Panc1 (cell line): ENCODE measurements around the gene FOXD1. TPM values are rescaled to one million over a fixed set of nuclear protein-coding genes. Genes with fewer than 3 reads are reported as not detected.

ENCODE experiments used
- ATAC-seq: fragments of 200-7000 bp; cut with Tn5 transposase; 2 replicates; pipeline ENCODE4 v1.9.1; 2020; ENCODE audit warnings: mild to moderate bottlenecking, moderate library complexity
- BruUV-seq: library from RNA; stranded (reverse); fragments of 400-500 nt; replicated peaks from 2 replicates; lab custom pipeline; 2021; lab: Mats Ljungman, UMichigan
- CTCF ChIA-PET: fragments of 300-600 bp; sonication (Branson Sonifier 250); formaldehyde crosslinking; loops from one replicate; lab custom pipeline; 2022; ENCODE audit warnings: antibody characterized with exemption; lab: Charles Lee
- POLR2A ChIA-PET: fragments of 300-600 bp; sonication (Branson Sonifier 250); formaldehyde crosslinking; loops from one replicate; lab custom pipeline; 2022; ENCODE audit warnings: antibody characterized with exemption; lab: Charles Lee
- DNase-seq: peaks from one replicate; pipeline ENCODE4 v3.0.0-alpha.2; 2010; ENCODE audit warnings: low read depth, low spot score
- H3K27ac ChIP-seq: 2 replicates; pipeline ENCODE4 v1.5.1; 2011; ENCODE audit warnings: mild to moderate bottlenecking, low read length, inconsistent platforms
- H3K27me3 ChIP-seq: fragments of 200-500 bp; sonication (Bioruptor generic); 2 replicates; pipeline ENCODE4 v1.6.0; 2014; ENCODE audit warnings: low read length, inconsistent platforms; ENCODE audit not compliant: control insufficient read depth, insufficient read depth
- H3K36me3 ChIP-seq: fragments of 200-500 bp; sonication (Bioruptor generic); 2 replicates; pipeline ENCODE4 v1.5.1; 2014; ENCODE audit warnings: inconsistent platforms, mild to moderate bottlenecking, low read length, moderate library complexity; ENCODE audit not compliant: control insufficient read depth, insufficient read depth
- H3K4me1 ChIP-seq: 2 replicates; pipeline ENCODE4 v1.5.1; 2011; ENCODE audit warnings: inconsistent platforms, mild to moderate bottlenecking, low read length, moderate library complexity; ENCODE audit not compliant: control insufficient read depth, insufficient read depth
- H3K4me3 ChIP-seq, 2 experiments: 2 replicates each; pipeline ENCODE4 v1.5.1; 2011 to 2012; ENCODE audit warnings: low read depth in 2 of 2, low read length in 2 of 2, mild to moderate bottlenecking in 2 of 2, inconsistent platforms in 1 of 2, moderate library complexity in 1 of 2
- H3K9me3 ChIP-seq: fragments of 200-500 bp; sonication (Bioruptor generic); 2 replicates; pipeline ENCODE4 v1.5.1; 2014; ENCODE audit warnings: low read depth, mild to moderate bottlenecking, inconsistent platforms, low read length, moderate library complexity; ENCODE audit not compliant: control insufficient read depth, insufficient read depth
- POLR2AphosphoS5 ChIP-seq: IDR thresholded peaks from 2 replicates; pipeline ENCODE4 v1.6.1; 2012; ENCODE audit warnings: mild to moderate bottlenecking, low read depth, low read length, moderate library complexity
- SIN3A ChIP-seq: IDR thresholded peaks from 2 replicates; pipeline ENCODE4 v1.6.1; 2012; ENCODE audit warnings: low read depth, mild to moderate bottlenecking, low read length, moderate library complexity, borderline replicate concordance; ENCODE audit not compliant: insufficient read depth
- TCF7L2 ChIP-seq: IDR thresholded peaks from 2 replicates; pipeline ENCODE4 v1.6.1; 2011; ENCODE audit warnings: mild to moderate bottlenecking, low read depth, low read length, inconsistent platforms
- in situ Hi-C: cut with HindIII; loops from 2 replicates; pipeline ENCODE4 v1.10.0; 2016; ENCODE audit warnings: low sequenced_read_pairs, low pct_unique_long_range_greater_than_20kb
- intact Hi-C: fragments of 100-400 bp; cut with micrococcal nuclease; formaldehyde crosslinking; loops from one replicate; pipeline ENCODE4 v1.10.0; 2022; ENCODE audit not compliant: unreplicated experiment
- total RNA-seq: library from RNA; stranded (reverse); gene quantifications from one replicate; pipeline ENCODE4 v1.2.1, GENCODE V29; 2021; ENCODE audit not compliant: unreplicated experiment
- TF ChIP-seq, protein P1 (sequence below): fragments of 450-650 bp; IDR thresholded peaks from 2 replicates; pipeline ENCODE4 v1.5.1; 2017; ENCODE audit warnings: mild to moderate bottlenecking
- TF ChIP-seq, protein P2 (sequence below), 2 experiments: IDR thresholded peaks; 2 replicates each; pipeline ENCODE4 v1.6.1; 2011 to 2012; ENCODE audit warnings: low read depth in 2 of 2, control low read depth in 1 of 2, low read length in 1 of 2, mild to moderate bottlenecking in 1 of 2, moderate library complexity in 1 of 2; ENCODE audit not compliant: insufficient read depth in 1 of 2

The FOXD1 gene
- total RNA-seq, 1 experiment from 2014 or later, result 63.3 TPM

DNA sequence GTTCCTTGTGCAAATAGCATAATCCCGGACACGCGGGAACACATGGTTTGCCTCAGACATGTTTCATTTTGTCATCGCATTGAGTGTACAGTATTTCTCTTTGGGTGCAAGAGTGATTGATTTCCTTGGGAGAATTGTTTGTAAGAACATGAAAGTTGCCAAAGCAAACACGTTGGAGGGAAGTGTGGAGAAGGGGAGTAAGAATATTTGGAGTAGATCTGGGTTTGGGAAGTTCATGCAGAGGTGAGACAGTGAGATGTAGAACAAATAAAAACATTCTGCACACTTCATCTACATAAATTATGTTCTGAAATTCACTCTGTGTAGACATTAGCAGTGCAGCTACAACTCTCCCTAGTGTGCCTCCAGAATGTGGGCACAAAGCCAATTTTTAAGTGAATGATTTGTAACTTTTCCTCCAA lies 24.0 kb downstream of the FOXD1 start:
- POLR2A ChIA-PET, result no interaction called here

DNA sequence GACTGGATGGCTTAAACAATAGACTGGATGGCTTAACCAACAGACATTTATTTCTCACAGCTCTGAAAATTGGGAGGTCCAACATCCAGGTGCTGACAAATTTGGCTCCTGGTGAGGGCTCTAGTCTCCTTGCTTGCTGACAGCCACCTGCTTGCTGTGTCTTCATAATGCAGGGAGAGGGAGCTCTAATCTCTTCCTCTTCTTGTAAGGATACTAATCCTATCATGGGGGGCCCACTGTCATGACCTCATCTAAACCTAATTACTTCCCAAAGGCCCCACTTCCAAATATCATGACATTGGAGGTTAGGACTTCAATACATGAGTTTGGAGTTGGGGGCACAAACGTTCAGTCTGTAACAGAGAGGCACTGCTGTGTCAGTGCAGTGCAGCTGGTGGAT lies 26.4 kb downstream of the FOXD1 start:
- CTCF ChIA-PET, result interaction anchor here (0.6 kb wide), 1 partner anchor 204 kb away, joined by 3 read pairs; no protein-coding TSS in a partner anchor
- Histone ChIP-seq H3K9me3 (no peaks in the 10 kb centered on the region), H3K36me3 (no peaks in the 10 kb centered on the region), H3K27me3 (no peaks in the 10 kb centered on the region), H3K27ac (no peak overlapping the region; the same call in 1 of the 2 replicates), H3K4me3 (no peak overlapping the region), H3K4me1 (peaks cover 22% of the 10 kb centered on the region)
- POLR2A ChIA-PET, result no interaction called here
- TF ChIP-seq POLR2AphosphoS5 (no peak), SIN3A (no peak)
- TF ChIP-seq, protein P1, sequence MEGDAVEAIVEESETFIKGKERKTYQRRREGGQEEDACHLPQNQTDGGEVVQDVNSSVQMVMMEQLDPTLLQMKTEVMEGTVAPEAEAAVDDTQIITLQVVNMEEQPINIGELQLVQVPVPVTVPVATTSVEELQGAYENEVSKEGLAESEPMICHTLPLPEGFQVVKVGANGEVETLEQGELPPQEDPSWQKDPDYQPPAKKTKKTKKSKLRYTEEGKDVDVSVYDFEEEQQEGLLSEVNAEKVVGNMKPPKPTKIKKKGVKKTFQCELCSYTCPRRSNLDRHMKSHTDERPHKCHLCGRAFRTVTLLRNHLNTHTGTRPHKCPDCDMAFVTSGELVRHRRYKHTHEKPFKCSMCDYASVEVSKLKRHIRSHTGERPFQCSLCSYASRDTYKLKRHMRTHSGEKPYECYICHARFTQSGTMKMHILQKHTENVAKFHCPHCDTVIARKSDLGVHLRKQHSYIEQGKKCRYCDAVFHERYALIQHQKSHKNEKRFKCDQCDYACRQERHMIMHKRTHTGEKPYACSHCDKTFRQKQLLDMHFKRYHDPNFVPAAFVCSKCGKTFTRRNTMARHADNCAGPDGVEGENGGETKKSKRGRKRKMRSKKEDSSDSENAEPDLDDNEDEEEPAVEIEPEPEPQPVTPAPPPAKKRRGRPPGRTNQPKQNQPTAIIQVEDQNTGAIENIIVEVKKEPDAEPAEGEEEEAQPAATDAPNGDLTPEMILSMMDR, result peak; percentile 62
- no TSS peak for BruUV-seq
- DNase-seq (no peak), ATAC-seq (peak; percentile 46; the same call in 1 of the 2 replicates)
- intact Hi-C loops (no loop called here), in situ Hi-C loops (no loop called here)

More for the DNA sequence above, 24.0 kb downstream of the FOXD1 start:
- Histone ChIP-seq H3K36me3 (no peaks in the 10 kb centered on the region), H3K9me3 (no peaks in the 10 kb centered on the region), H3K4me3 (no peak overlapping the region), H3K4me1 (no peaks in the 10 kb centered on the region), H3K27me3 (no peaks in the 10 kb centered on the region), H3K27ac (peak overlapping the region; percentile 0; the same call in 1 of the 2 replicates)
- TF ChIP-seq, protein P2, sequence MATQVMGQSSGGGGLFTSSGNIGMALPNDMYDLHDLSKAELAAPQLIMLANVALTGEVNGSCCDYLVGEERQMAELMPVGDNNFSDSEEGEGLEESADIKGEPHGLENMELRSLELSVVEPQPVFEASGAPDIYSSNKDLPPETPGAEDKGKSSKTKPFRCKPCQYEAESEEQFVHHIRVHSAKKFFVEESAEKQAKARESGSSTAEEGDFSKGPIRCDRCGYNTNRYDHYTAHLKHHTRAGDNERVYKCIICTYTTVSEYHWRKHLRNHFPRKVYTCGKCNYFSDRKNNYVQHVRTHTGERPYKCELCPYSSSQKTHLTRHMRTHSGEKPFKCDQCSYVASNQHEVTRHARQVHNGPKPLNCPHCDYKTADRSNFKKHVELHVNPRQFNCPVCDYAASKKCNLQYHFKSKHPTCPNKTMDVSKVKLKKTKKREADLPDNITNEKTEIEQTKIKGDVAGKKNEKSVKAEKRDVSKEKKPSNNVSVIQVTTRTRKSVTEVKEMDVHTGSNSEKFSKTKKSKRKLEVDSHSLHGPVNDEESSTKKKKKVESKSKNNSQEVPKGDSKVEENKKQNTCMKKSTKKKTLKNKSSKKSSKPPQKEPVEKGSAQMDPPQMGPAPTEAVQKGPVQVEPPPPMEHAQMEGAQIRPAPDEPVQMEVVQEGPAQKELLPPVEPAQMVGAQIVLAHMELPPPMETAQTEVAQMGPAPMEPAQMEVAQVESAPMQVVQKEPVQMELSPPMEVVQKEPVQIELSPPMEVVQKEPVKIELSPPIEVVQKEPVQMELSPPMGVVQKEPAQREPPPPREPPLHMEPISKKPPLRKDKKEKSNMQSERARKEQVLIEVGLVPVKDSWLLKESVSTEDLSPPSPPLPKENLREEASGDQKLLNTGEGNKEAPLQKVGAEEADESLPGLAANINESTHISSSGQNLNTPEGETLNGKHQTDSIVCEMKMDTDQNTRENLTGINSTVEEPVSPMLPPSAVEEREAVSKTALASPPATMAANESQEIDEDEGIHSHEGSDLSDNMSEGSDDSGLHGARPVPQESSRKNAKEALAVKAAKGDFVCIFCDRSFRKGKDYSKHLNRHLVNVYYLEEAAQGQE (IDR thresholded peaks at IDR 0.05; ENCODE audit: insufficient read depth in 1 of 2, low read depth in 2 of 2, low read length in 1 of 2), result no peak
- TF ChIP-seq POLR2AphosphoS5, result no peak
- TF ChIP-seq, protein P1, result no peak
- no peak for TF ChIP-seq TCF7L2
- TF ChIP-seq SIN3A, result no peak
- in situ Hi-C loops, result no loop called here
- ATAC-seq (no peak), DNase-seq (no peak)
- CTCF ChIA-PET, result interaction anchor here (0.7 kb wide), 1 partner anchor 19 kb away, joined by 3 read pairs; no protein-coding TSS in a partner anchor
- no TSS peak for BruUV-seq
- intact Hi-C loops, result no loop called here
